Stimulated activated CD8-positive, alpha-beta memory T cell treated with anti-CD3 and anti-CD28 coated beads, Interleukin-15, amount 100 ng/mL, for 24 hours (primary cell): ENCODE data around the gene POLD1.
"Not testable (repeated sequence)": the region's sequence is repeated elsewhere in the genome, so short reads cannot be mapped to it uniquely, and the experiment has no call there.

ENCODE experiments used
- DNase-seq: peaks from one replicate; pipeline ENCODE4 v3.0.0-alpha.2; 2020; ENCODE audit warnings: low read depth

POLD1 gene

DNA sequence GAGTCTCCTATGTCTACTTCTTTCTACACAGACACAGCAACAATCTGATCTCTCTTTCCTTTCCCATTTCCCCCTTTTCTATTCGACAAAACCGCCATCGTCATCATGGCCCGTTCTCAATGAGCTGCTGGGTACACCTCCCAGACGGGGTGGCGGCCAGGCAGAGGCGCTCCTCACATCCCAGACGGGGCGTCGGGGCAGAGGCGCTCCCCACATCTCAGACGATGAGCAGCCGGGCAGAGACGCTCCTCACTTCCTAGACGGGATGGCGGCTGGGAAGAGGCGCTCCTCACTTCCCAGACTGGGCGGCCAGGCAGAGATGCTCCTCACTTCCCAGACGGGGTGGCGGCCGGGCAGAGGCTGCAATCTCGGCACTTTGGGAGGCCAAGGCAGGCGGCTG lies 6.8 kb downstream of the POLD1 start:
- DNase-seq = not testable (repeated sequence)

GRCh38 chr19:50392759-50393158 lies 8.6 kb downstream of the POLD1 start:
- no peak for DNase-seq

GRCh38 chr19:50393589-50393988 lies 9.4 kb downstream of the POLD1 start:
- no peak for DNase-seq

GRCh38 chr19:50394017-50394416 lies 9.9 kb downstream of the POLD1 start:
- no peak for DNase-seq

DNA sequence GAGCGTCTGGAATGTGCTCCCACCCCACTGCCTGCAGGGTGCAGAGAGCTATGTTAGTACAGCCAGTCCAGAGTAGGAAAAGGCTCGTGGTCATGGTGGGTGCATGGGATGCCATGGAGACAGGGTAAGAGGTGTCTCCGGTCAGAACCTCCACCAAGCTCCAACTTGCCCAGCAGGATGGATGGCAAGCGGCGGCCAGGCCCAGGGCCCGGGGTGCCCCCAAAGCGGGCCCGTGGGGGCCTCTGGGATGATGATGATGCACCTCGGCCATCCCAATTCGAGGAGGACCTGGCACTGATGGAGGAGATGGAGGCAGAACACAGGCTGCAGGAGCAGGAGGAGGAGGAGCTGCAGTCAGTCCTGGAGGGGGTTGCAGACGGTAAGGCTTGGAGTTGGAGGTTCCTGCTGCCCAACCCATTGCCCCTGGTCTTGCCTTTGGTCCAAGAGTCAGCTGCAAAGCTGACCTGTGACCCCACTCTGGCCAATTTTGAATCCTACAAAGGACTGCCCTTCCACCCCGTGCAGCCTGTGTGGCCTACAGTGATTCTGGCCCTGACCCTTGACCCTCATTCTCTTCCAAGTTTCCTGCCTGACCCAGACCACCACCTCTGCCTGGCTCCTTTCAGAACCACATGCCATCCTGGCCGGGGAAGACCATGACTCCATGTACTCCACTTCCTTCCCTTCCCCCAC lies 14.7 kb downstream of the POLD1 start:
- no peak for DNase-seq

DNA sequence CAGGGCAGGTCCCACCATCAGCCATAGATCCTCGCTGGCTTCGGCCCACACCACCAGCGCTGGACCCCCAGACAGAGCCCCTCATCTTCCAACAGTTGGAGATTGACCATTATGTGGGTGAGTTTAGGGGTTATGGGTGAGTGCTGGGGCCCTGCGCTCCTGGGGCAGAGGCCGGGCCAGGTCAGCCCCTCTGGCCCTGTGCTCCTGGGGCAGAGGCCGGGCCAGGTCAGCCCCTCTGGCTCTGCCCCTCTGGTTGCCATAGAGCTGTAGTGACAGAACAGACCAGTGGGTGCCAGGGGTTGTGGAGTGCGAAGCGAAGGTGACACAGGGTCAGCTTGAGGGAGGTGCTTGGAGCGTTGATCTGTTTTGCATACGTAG lies 15.2 kb downstream of the POLD1 start:
- DNase-seq = no peak

- DNase-seq = no peak
Measured at GRCh38 chr19:50401605-50402450, 17.7 kb downstream of the POLD1 start.

GRCh38 chr19:50402544-50403301 lies 18.6 kb downstream of the POLD1 start:
- DNase-seq = no peak

DNA sequence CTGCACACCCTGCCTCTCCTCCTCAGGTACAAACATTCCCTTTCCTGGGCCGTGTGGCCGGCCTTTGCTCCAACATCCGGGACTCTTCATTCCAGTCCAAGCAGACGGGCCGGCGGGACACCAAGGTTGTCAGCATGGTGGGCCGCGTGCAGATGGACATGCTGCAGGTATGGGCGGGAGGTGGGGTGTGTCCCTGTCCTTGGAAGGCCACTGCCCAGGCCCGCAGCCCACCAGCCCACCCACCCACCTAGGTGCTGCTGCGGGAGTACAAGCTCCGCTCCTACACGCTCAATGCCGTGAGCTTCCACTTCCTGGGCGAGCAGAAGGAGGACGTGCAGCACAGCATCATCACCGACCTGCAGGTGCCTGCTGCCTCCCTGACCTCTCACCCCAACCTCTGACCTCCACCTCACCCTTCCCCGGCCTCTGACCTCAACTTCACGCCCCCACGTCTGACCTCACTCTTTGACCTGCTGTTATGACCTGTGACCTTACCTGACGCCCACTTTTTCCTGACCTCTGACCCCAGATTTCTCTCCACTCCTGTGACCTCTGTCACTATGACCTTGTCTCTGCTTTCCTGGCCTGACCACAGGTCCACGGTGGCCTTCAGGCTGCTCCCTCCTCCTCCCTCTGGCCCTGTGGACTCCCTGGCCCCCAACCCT lies 22.1 kb downstream of the POLD1 start:
- no peak for DNase-seq

DNA sequence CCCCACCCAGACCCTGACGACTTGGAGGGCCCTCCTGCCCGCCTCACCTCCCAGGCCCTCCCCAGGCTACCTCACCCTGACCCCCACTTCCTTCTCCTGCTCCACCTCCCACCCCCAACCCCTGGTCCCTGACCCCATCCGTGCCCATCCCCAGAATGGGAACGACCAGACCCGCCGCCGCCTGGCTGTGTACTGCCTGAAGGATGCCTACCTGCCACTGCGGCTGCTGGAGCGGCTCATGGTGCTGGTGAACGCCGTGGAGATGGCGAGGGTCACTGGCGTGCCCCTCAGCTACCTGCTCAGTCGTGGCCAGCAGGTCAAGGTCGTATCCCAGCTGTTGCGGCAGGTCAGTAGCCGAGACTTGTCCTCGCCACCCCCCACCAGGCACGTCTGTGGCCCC lies 22.7 kb downstream of the POLD1 start:
- no peak for DNase-seq

DNA sequence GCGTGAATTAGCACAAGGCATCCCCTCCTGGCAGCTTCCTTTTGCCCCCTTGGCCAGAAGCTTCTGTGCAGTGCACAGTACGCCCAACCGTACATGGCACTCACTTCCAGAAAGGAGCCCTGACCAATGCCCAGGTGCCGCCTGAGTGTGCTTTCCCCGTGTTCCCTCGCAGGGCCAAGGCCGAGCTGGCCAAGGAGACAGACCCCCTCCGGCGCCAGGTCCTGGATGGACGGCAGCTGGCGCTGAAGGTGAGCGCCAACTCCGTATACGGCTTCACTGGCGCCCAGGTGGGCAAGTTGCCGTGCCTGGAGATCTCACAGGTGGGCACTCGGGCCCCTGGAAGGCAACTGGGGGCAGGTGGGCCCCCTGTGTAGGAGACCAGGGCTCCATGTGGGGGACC lies 25.2 kb downstream of the POLD1 start:
- DNase-seq = no peak

GRCh38 chr19:50410109-50410508 lies 26.0 kb downstream of the POLD1 start:
- no peak for DNase-seq

DNA sequence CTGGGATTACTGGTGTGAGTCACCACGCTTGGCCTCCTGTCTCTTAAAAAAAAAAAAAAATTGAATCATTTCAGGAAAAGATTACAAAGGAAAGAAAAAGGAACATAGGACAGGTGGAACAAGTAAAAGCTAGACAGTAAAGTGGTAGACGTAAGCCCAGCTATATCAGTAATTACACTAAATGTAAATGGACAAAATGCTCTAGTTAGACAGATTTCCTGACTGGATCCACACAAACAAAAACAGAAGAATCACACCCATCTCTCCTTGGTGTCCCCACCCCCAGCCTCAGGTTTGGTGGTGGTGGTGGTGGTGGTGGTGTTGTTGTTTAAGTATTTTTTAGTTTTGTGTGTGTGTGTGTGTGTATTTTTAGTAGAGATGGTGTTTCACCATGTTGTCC lies 28.3 kb downstream of the POLD1 start:
- no peak for DNase-seq

DNA sequence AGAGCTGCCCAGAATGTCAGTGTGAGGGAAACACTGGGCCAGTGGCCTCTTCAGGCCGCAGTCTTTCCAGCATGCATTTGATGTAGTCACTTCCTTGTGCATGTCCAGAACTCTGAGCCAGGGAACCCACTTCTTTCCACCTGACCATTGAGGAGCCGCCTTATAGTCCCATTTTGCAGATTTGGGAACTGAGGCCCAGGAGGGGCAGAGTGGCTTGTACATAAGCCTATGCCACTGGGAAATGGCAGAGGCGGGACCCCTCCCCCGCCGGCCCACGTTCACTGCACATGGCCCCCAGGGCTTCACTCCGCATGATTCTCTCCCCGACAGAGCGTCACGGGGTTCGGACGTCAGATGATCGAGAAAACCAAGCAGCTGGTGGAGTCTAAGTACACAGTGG lies 28.9 kb downstream of the POLD1 start:
- no peak for DNase-seq

GRCh38 chr19:50413531-50413930 lies 29.4 kb downstream of the POLD1 start:
- no peak for DNase-seq

DNA sequence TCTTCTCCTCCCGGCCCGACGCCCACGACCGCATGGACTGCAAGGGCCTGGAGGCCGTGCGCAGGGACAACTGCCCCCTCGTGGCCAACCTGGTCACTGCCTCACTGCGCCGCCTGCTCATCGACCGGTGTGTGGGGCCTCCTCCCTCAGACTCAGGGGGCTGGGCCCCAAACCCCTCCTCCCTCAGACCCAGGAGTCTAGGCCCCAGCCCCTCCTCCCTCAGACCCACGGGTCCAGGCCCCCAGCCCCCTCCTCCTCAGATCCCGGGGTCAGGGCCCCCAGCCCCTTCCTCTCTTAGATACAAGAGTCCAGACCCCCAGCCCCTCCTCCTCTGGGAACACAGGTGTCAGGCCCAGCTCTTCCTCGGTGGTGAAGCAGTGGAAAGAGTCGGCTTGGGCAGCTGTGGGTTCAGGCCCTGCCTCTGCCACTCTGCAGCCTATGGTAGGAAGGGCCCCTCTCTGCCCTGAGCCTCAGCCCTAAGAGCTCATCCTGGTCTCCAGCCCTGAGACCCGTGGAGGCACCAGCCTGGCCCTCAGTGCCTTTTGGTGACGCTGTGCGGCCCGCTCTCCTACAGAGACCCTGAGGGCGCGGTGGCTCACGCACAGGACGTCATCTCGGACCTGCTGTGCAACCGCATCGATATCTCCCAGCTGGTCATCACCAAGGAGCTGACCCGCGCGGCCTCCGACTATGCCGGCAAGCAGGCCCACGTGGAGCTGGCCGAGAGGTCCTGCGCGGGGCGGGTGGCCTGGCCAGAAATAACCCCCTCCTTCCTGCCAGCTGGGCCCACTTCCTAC lies 30.9 kb downstream of the POLD1 start:
- peak; percentile 55 for DNase-seq

DNA sequence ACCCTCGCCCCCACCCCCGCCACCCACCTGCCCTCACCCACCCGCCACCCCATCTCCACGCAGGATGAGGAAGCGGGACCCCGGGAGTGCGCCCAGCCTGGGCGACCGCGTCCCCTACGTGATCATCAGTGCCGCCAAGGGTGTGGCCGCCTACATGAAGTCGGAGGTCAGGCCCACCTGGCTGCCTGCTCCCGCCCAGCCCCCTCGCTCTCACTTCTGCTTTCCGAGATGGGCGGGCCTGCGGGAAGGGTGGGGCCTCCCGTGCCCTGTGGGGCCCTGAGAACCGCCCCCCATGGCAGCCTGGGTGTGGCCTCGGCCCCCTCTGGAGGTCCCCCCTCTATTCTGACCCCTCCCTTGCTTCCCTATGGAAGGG lies 31.5 kb downstream of the POLD1 start:
- no peak for DNase-seq

- no peak for DNase-seq
Measured at GRCh38 chr19:50416034-50416977, 32.2 kb downstream of the POLD1 start.

DNA sequence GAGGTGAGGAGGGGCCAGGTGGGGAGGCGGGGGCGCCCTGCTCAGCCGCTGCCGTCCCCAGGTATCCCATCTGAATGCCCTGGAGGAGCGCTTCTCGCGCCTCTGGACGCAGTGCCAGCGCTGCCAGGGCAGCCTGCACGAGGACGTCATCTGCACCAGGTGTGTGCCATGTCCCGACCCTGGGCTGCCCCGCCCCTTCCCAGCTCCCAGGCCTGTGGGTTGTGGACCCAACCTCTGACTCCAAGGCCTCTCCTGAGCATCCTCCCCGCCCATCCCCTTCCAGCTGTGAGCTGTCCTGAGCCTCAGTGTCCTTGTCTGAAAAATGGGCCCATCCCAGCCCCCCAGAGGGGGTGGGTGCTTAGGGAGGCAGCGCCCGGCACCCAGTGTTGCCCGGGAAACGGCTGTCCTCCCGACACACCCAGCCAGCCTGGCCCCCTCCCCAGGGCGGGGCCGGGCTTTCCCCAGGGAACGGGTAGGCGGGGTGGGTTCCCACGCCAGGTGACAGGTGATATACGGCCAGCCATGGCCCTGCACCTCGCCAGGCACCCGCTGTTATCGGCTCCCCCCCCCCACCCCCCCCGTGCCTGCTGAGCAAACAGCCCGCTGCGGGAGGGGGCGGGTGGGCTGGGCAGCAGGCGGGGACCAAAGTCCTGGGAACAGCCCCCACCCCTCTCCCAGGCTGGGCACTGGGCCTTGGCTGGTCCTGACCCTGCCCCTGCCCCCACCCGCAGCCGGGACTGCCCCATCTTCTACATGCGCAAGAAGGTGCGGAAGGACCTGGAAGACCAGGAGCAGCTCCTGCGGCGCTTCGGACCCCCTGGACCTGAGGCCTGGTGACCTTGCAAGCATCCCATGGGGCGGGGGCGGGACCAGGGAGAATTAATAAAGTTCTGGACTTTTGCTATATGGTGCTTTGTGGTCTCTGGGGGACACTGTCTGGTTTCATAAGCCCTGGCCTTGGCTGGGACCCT lies 33.2 kb downstream of the POLD1 start:
- no peak for DNase-seq
